Gastroesophageal sphincter (tissue), 3 donors: ENCODE measurements around the gene FAM168A.

Experiments used
- CTCF ChIP-seq, 4 experiments: fragments of 200-600 bp in 2 of 4; fragments of 450-650 bp in 2 of 4; sonication (generic) in 1 of 4; IDR thresholded peaks; one replicate each; pipeline ENCODE4 v1.5.1; 2017 to 2019; ENCODE audit warnings: antibody characterized with exemption in 4 of 4, mild to moderate bottlenecking in 2 of 4, moderate library complexity in 2 of 4
- EP300 ChIP-seq: sonication (generic); formaldehyde crosslinking; IDR thresholded peaks from one replicate; pipeline ENCODE4 v1.6.1; 2017; ENCODE audit warnings: antibody characterized with exemption, mild to moderate bottlenecking
- POLR2A ChIP-seq, 2 donors: fragments of 450-650 bp; IDR thresholded peaks; one replicate each; pipeline ENCODE4 v1.6.1; 2017; ENCODE audit warnings: antibody characterized with exemption in 2 of 2, mild to moderate bottlenecking in 2 of 2, moderate library complexity in 1 of 2
- POLR2AphosphoS5 ChIP-seq: sonication (generic); formaldehyde crosslinking; IDR thresholded peaks from one replicate; pipeline ENCODE4 v1.6.1; 2017; ENCODE audit warnings: antibody characterized with exemption

- no peak for TF ChIP-seq CTCF (IDR thresholded peaks at IDR 0.05)
- TF ChIP-seq POLR2A (IDR thresholded peaks at IDR 0.05): no peak
- TF ChIP-seq POLR2AphosphoS5: no peak
- no peak for TF ChIP-seq EP300
Measured at GRCh38 chr11:73392108-73393010, 205.6 kb downstream of the FAM168A start.
